IPS-15b (cell line): Measurements from ENCODE around the gene SNTG2.

Experiments
- H3K27me3 ChIP-seq: one replicate; pipeline ENCODE4 v1.6.1; 2013; ENCODE audit warnings: low read length; ENCODE audit not compliant: control insufficient read depth, insufficient read depth
- H3K36me3 ChIP-seq: one replicate; pipeline ENCODE4 v1.6.1; 2013; ENCODE audit warnings: low read length; ENCODE audit not compliant: control insufficient read depth, insufficient read depth
- H3K4me1 ChIP-seq: one replicate; pipeline ENCODE4 v1.6.1; 2013; ENCODE audit warnings: mild to moderate bottlenecking, low read length; ENCODE audit not compliant: control insufficient read depth, insufficient read depth
- H3K4me3 ChIP-seq: one replicate; pipeline ENCODE4 v1.5.1; 2013; ENCODE audit warnings: low read depth, low read length
- H3K9ac ChIP-seq: one replicate; pipeline ENCODE4 v1.6.1; 2013; ENCODE audit warnings: low read depth, mild to moderate bottlenecking, low read length
- H3K9me3 ChIP-seq: one replicate; pipeline ENCODE4 v1.6.1; 2013; ENCODE audit warnings: mild to moderate bottlenecking, low read length; ENCODE audit not compliant: control insufficient read depth, insufficient read depth

Gene SNTG2

GRCh38 chr2:1162768-1163584 is 212.3 kb downstream of the SNTG2 start:
- Histone ChIP-seq H3K9me3 (no peaks in the 10 kb centered on the region), H3K36me3 (peaks cover 6% of the 10 kb centered on the region), H3K27me3 (no peaks in the 10 kb centered on the region), H3K4me3 (no peak overlapping the region), H3K9ac (no peak overlapping the region), H3K4me1 (no peaks in the 10 kb centered on the region)

- no peak overlapping the region for H3K4me3 ChIP-seq
- peaks cover 18% of the 10 kb centered on the region for H3K36me3 ChIP-seq
- no peaks in the 10 kb centered on the region for H3K27me3 ChIP-seq
- H3K9ac ChIP-seq: no peak overlapping the region
- H3K4me1 ChIP-seq: no peaks in the 10 kb centered on the region
- no peaks in the 10 kb centered on the region for H3K9me3 ChIP-seq
Observed at GRCh38 chr2:1166976-1167375, 216.3 kb downstream of the SNTG2 start.

GRCh38 chr2:1168846-1169245 is 218.2 kb downstream of the SNTG2 start:
- no peaks in the 10 kb centered on the region for H3K4me1 ChIP-seq
- H3K36me3 ChIP-seq: peaks cover 21% of the 10 kb centered on the region
- no peak overlapping the region for H3K4me3 ChIP-seq
- H3K27me3 ChIP-seq: no peaks in the 10 kb centered on the region
- H3K9ac ChIP-seq: no peak overlapping the region
- peaks cover 14% of the 10 kb centered on the region for H3K9me3 ChIP-seq

DNA sequence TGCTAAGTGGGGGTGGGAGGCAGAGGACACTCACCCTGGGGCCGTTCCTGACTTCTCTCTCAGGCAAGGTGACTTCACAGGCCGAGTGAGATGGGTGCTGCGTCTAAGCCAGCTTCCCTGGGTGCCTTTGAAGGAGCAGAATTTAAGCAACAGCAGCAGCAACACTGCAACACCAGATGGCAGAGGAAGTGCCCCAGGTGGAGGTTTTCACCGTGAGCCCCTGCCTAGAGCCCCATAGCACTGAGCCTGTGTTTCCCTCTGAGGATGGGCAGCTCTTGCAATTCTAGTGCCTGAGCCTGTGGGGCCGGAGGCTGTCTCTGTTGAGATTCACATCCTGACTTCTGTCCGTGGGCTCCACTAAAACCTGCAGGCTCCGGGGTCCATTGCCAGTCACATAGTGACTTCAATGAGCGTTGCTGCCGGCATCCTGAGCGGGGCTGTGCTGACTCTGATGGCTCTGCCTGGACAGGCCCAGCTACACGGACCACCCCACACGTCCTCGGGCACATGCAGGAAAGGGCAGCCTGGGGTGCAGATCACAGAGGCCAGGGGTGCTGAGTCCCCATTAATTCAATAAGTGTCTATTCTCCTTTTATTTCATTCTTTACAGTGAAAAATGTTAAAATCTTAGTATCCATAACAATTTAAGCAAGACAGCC is 218.8 kb downstream of the SNTG2 start:
- Histone ChIP-seq H3K9ac (no peak overlapping the region), H3K4me1 (no peaks in the 10 kb centered on the region), H3K27me3 (no peaks in the 10 kb centered on the region), H3K4me3 (no peak overlapping the region), H3K9me3 (peaks cover 18% of the 10 kb centered on the region), H3K36me3 (peaks cover 21% of the 10 kb centered on the region)

DNA sequence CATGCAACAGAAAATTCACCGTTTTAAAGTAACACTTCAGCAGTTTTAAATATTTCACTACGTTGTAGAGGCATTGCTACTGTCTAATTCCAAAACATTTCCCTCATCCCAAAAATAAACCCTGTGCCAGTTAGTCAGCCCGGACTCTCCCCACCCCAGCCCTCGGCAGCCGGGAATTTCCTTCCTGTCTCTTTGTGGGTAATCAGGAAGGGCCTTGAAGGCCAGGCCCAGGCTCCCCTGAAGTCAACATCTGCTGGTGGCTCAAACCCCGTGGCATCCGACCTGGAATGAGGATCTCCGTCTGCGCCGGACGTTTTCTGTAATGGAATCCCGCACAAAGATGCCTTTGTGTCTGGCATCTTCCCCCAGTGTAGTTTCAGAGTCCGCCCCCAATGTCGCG is 219.6 kb downstream of the SNTG2 start:
- Histone ChIP-seq H3K9ac (no peak overlapping the region), H3K27me3 (no peaks in the 10 kb centered on the region), H3K4me3 (no peak overlapping the region), H3K4me1 (no peaks in the 10 kb centered on the region), H3K36me3 (peaks cover 21% of the 10 kb centered on the region), H3K9me3 (peaks cover 21% of the 10 kb centered on the region)

- H3K27me3 ChIP-seq: no peaks in the 10 kb centered on the region
- H3K9ac ChIP-seq: no peak overlapping the region
- peaks cover 21% of the 10 kb centered on the region for H3K36me3 ChIP-seq
- no peak overlapping the region for H3K4me3 ChIP-seq
- peaks cover 26% of the 10 kb centered on the region for H3K9me3 ChIP-seq
- no peaks in the 10 kb centered on the region for H3K4me1 ChIP-seq
Observed at GRCh38 chr2:1170711-1171110, 220.1 kb downstream of the SNTG2 start.

DNA sequence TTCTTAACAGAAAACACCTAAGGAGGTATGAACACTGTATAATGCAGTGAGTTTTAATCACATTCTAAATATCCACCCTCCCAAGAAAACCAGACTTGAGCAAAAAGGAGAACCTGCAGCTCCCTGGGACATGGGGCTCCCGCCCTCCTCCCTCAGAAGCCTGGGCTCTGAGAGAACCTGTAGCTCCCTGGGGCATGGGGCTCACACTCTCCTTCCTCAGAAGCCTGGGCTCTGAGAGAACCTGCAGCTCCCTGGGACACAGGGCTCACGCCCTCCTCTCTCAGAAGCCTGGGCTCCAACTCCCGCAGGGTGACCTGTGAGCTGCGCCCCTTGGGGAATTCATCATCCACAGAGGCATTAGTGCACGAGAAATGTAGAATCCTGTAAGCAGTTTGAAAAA is 222.9 kb downstream of the SNTG2 start:
- no peak overlapping the region for H3K9ac ChIP-seq
- no peaks in the 10 kb centered on the region for H3K4me1 ChIP-seq
- H3K4me3 ChIP-seq: no peak overlapping the region
- peaks cover 13% of the 10 kb centered on the region for H3K36me3 ChIP-seq
- peaks cover 29% of the 10 kb centered on the region for H3K9me3 ChIP-seq
- H3K27me3 ChIP-seq: no peaks in the 10 kb centered on the region

GRCh38 chr2:1181893-1182292 is 231.2 kb downstream of the SNTG2 start:
- no peaks in the 10 kb centered on the region for H3K4me1 ChIP-seq
- no peak overlapping the region for H3K9ac ChIP-seq
- H3K36me3 ChIP-seq: no peaks in the 10 kb centered on the region
- H3K27me3 ChIP-seq: no peaks in the 10 kb centered on the region
- no peak overlapping the region for H3K4me3 ChIP-seq
- H3K9me3 ChIP-seq: peaks cover 4% of the 10 kb centered on the region

GRCh38 chr2:1183300-1183699 is 232.7 kb downstream of the SNTG2 start:
- H3K4me1 ChIP-seq: no peaks in the 10 kb centered on the region
- H3K27me3 ChIP-seq: no peaks in the 10 kb centered on the region
- no peak overlapping the region for H3K4me3 ChIP-seq
- H3K9me3 ChIP-seq: peaks cover 4% of the 10 kb centered on the region
- H3K9ac ChIP-seq: no peak overlapping the region
- no peaks in the 10 kb centered on the region for H3K36me3 ChIP-seq

- Histone ChIP-seq H3K9ac (no peak overlapping the region), H3K36me3 (no peaks in the 10 kb centered on the region), H3K4me1 (no peaks in the 10 kb centered on the region), H3K27me3 (no peaks in the 10 kb centered on the region), H3K4me3 (no peak overlapping the region), H3K9me3 (peaks cover 4% of the 10 kb centered on the region)
Observed at GRCh38 chr2:1186421-1186820, 235.8 kb downstream of the SNTG2 start.

GRCh38 chr2:1187189-1187588 is 236.5 kb downstream of the SNTG2 start:
- Histone ChIP-seq H3K4me1 (no peaks in the 10 kb centered on the region), H3K4me3 (no peak overlapping the region), H3K9ac (no peak overlapping the region), H3K27me3 (no peaks in the 10 kb centered on the region), H3K36me3 (no peaks in the 10 kb centered on the region), H3K9me3 (peaks cover 4% of the 10 kb centered on the region)

DNA sequence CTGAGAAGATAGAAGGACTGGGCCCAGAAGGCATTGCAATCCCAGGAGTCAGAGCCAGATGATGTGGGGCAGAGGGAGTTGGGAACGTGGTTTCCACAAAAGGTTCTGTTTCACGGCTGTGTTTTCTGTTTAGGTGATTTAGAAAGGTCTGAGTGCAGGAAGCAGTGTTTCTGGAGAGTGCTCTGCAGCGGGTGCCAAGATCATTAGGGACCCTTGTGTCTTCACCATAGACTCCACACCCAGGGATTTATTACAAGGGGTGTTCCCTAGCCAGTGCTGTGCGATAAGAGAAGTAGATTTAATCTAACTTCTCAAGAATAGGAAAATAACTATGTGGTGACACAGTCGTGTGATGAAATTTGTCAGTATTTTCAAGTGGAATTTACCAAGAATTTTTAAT is 241.5 kb downstream of the SNTG2 start:
- H3K9ac ChIP-seq: no peak overlapping the region
- peaks cover 2% of the 10 kb centered on the region for H3K9me3 ChIP-seq
- no peaks in the 10 kb centered on the region for H3K36me3 ChIP-seq
- H3K27me3 ChIP-seq: no peaks in the 10 kb centered on the region
- H3K4me1 ChIP-seq: no peaks in the 10 kb centered on the region
- H3K4me3 ChIP-seq: no peak overlapping the region
